OCI-LY7 (cell line): ENCODE results near the gene KAZN. TPM values are rescaled to one million over a fixed set of nuclear protein-coding genes. Genes with fewer than 3 reads are reported as not detected.

ENCODE experiments used
- BruUV-seq: library from RNA; stranded (reverse); fragments of 400-500 nt; replicated peaks from 2 replicates; lab custom pipeline; 2021; lab: Mats Ljungman, UMichigan
- CTCF ChIA-PET: fragments of 300-600 bp; sonication (Branson Sonifier 250); formaldehyde crosslinking; loops from one replicate; lab custom pipeline; 2022; ENCODE audit warnings: antibody characterized with exemption; ENCODE audit not compliant: unreplicated experiment; lab: Charles Lee
- POLR2A ChIA-PET: fragments of 300-600 bp; sonication (Branson Sonifier 250); formaldehyde crosslinking; loops from one replicate; lab custom pipeline; 2022; ENCODE audit warnings: antibody characterized with exemption; lab: Charles Lee
- DNase-seq: peaks from one replicate; pipeline ENCODE4 v3.0.0-alpha.2; 2015; ENCODE audit warnings: low spot score
- H2AFZ ChIP-seq: fragments of 200-600 bp; sonication (generic), shearing (Covaris generic); 2 replicates; pipeline ENCODE4 v1.6.1; 2014; ENCODE audit warnings: mild to moderate bottlenecking, antibody characterized with exemption, low read length, moderate library complexity
- H3K27ac ChIP-seq: fragments of 200-600 bp; sonication (generic); 2 replicates; pipeline ENCODE4 v1.5.1; 2014; ENCODE audit warnings: mixed run types, low read depth, mild to moderate bottlenecking, moderate library complexity, low read length, inconsistent platforms; ENCODE audit not compliant: poor library complexity, severe bottlenecking
- H3K36me3 ChIP-seq: fragments of 200-600 bp; sonication (generic); 2 replicates; pipeline ENCODE4 v1.6.1; 2014; ENCODE audit warnings: mild to moderate bottlenecking, antibody characterized with exemption, low read length, moderate library complexity, mixed read lengths; ENCODE audit not compliant: insufficient read depth
- H3K4me1 ChIP-seq: fragments of 200-600 bp; sonication (generic); 2 replicates; pipeline ENCODE4 v1.5.1; 2014; ENCODE audit warnings: mild to moderate bottlenecking, low read length; ENCODE audit not compliant: insufficient read depth, poor library complexity, severe bottlenecking
- H3K4me2 ChIP-seq: fragments of 200-600 bp; sonication (generic); 2 replicates; pipeline ENCODE4 v1.6.1; 2014; ENCODE audit warnings: mild to moderate bottlenecking, low read length
- H3K4me3 ChIP-seq: fragments of 200-600 bp; sonication (generic); 2 replicates; pipeline ENCODE4 v1.5.1; 2014; ENCODE audit warnings: mild to moderate bottlenecking, low read depth, low read length; ENCODE audit not compliant: poor library complexity, severe bottlenecking
- H3K79me2 ChIP-seq: fragments of 200-600 bp; sonication (generic); 2 replicates; pipeline ENCODE4 v1.6.1; 2016; ENCODE audit warnings: low read depth, mild to moderate bottlenecking, low read length, moderate library complexity, mixed read lengths; ENCODE audit not compliant: insufficient read depth
- H3K9me2 ChIP-seq: fragments of 200-600 bp; sonication (generic); 2 replicates; pipeline ENCODE4 v1.6.1; 2016; ENCODE audit warnings: mild to moderate bottlenecking, low read length, mixed read lengths; ENCODE audit not compliant: insufficient read depth
- H3K9me3 ChIP-seq: fragments of 200-600 bp; sonication (generic); 2 replicates; pipeline ENCODE4 v1.6.1; 2014; ENCODE audit warnings: mild to moderate bottlenecking, mixed run types, low read length, mixed read lengths
- H4K20me1 ChIP-seq: fragments of 200-600 bp; sonication (generic); 2 replicates; pipeline ENCODE4 v1.6.1; 2014; ENCODE audit warnings: mild to moderate bottlenecking, antibody characterized with exemption, low read length, moderate library complexity, mixed read lengths; ENCODE audit not compliant: insufficient read depth
- EZH2phosphoT487 ChIP-seq: fragments of 200-600 bp; sonication (generic); IDR thresholded peaks from 2 replicates; pipeline ENCODE4 v1.6.1; 2018; ENCODE audit warnings: low read depth, borderline replicate concordance, mild to moderate bottlenecking, mixed run types, antibody characterized with exemption, low read length, moderate library complexity, mixed read lengths
- intact Hi-C: fragments of 100-400 bp; cut with micrococcal nuclease; formaldehyde crosslinking; loops from one replicate; pipeline ENCODE4 v1.10.0; 2022; ENCODE audit not compliant: unreplicated experiment
- total RNA-seq, 2 experiments: library from RNA; depleted of rRNA in 1 of 2; stranded (reverse); fragments of >200 nt in 1 of 2; shearing (Covaris generic) in 1 of 2; gene quantifications; 2 replicates each; pipeline ENCODE4 v1.2.3, GENCODE V29; 2014 to 2022
- TF ChIP-seq, protein P1 (sequence below): fragments of 200-600 bp; sonication (generic); conservative IDR thresholded peaks from 2 replicates; pipeline ENCODE4 v1.5.1; 2014; ENCODE audit warnings: mild to moderate bottlenecking, antibody characterized with exemption, low read length, moderate library complexity, mixed read lengths

KAZN gene
- total RNA-seq, 2 experiments from 2014 or later, result 0.40 to 2.4 TPM

DNA sequence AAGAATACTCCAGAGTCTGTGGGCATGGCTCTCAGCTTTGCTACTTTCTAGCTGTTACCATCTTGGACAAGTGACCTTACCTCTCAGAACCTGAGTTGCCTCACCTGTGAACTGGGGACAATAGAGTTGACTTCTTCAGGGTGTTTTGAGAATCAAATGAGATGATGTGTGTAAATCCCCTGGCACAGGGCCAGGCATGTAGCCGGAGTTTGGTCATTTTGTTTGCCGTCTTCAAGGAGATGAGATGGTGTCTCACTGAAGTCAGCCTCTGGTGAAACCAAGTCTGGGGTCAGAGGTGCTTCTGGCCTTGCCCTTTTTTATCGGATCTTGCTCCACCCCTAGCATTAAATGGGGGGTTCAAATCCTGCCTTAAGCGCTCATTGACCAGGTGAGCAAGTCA lies 405.9 kb downstream of the KAZN start:
- POLR2A ChIA-PET, result no interaction called here
- H3K36me3 ChIP-seq, result no peaks in the 10 kb centered on the region
- CTCF ChIA-PET, result no interaction called here

DNA sequence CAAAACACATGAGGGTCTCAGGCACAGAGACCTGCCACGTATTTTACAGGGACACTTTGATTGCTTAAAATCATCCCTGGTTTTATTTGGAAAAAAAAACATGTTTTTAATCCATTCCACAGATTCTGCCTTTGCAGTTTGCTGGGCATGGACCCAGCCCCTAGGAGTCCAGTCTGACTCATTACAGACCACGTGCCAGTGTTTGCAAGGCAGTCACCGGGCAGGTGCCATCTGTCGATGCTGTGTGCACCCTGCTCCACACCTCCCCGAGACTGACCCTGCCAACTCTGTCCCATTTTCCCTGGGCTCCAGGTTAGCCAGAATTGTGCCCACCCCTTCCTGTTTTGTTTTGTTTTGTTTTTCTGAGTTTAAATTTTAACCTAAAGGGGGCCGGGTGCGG lies 406.6 kb downstream of the KAZN start:
- intact Hi-C loops, result no loop called here
- no TSS peak for BruUV-seq

More for the DNA sequence above, 405.9 kb downstream of the KAZN start:
- DNase-seq, result no peak
- no peaks in the 10 kb centered on the region for H3K79me2 ChIP-seq
- intact Hi-C loops, result no loop called here
- H3K9me2 ChIP-seq, result no peaks in the 10 kb centered on the region
- no TSS peak for BruUV-seq
- H3K9me3 ChIP-seq, result no peaks in the 10 kb centered on the region
- TF ChIP-seq EZH2phosphoT487, result no peak
- TF ChIP-seq, protein P1, sequence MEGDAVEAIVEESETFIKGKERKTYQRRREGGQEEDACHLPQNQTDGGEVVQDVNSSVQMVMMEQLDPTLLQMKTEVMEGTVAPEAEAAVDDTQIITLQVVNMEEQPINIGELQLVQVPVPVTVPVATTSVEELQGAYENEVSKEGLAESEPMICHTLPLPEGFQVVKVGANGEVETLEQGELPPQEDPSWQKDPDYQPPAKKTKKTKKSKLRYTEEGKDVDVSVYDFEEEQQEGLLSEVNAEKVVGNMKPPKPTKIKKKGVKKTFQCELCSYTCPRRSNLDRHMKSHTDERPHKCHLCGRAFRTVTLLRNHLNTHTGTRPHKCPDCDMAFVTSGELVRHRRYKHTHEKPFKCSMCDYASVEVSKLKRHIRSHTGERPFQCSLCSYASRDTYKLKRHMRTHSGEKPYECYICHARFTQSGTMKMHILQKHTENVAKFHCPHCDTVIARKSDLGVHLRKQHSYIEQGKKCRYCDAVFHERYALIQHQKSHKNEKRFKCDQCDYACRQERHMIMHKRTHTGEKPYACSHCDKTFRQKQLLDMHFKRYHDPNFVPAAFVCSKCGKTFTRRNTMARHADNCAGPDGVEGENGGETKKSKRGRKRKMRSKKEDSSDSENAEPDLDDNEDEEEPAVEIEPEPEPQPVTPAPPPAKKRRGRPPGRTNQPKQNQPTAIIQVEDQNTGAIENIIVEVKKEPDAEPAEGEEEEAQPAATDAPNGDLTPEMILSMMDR, result no peak
- H3K4me3 ChIP-seq, result no peak overlapping the region
- no peaks in the 10 kb centered on the region for H4K20me1 ChIP-seq
- no peak overlapping the region for H2AFZ ChIP-seq
- H3K27ac ChIP-seq, result no peak overlapping the region
- no peak overlapping the region for H3K4me2 ChIP-seq
- H3K4me1 ChIP-seq, result no peaks in the 10 kb centered on the region

DNA sequence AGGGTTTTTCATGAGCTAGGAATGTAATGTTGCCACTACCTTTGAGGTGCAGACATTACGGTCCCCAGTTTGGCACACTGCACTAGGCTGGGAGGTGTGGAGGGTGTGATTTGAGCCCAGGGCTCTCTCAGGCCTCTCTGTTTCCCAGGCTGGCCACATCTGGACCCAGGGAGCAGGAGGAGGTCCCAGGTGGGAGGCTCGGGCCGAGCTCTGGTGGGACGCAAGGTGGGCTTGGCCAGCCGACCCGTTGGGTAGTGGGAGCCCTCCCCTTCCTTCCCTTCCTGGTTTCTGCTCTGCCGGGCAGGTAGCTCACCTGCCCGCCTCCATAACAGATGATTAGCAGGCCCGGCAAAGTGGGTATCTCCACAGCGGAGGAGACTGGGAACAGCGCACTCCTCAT lies 408.9 kb downstream of the KAZN start:
- H3K4me3 ChIP-seq, result no peak overlapping the region
- H3K4me1 ChIP-seq, result no peaks in the 10 kb centered on the region
- no peak overlapping the region for H3K4me2 ChIP-seq
- no peaks in the 10 kb centered on the region for H3K9me3 ChIP-seq
- no peaks in the 10 kb centered on the region for H4K20me1 ChIP-seq
- intact Hi-C loops, result no loop called here
- POLR2A ChIA-PET, result no interaction called here
- BruUV-seq, result no TSS peak
- no peaks in the 10 kb centered on the region for H3K36me3 ChIP-seq
- H3K27ac ChIP-seq, result no peak overlapping the region
- no peak for DNase-seq
- CTCF ChIA-PET, result no interaction called here
- TF ChIP-seq, protein P1, result no peak
- no peak for TF ChIP-seq EZH2phosphoT487
- no peak overlapping the region for H2AFZ ChIP-seq
- H3K79me2 ChIP-seq, result no peaks in the 10 kb centered on the region
- no peaks in the 10 kb centered on the region for H3K9me2 ChIP-seq

More for the DNA sequence above, 406.6 kb downstream of the KAZN start:
- no peak overlapping the region for H2AFZ ChIP-seq
- H3K36me3 ChIP-seq, result no peaks in the 10 kb centered on the region
- CTCF ChIA-PET, result no interaction called here
- no peaks in the 10 kb centered on the region for H3K79me2 ChIP-seq
- no peak overlapping the region for H3K4me2 ChIP-seq
- H3K9me2 ChIP-seq, result no peaks in the 10 kb centered on the region
- H3K9me3 ChIP-seq, result no peaks in the 10 kb centered on the region
- TF ChIP-seq EZH2phosphoT487, result no peak
- TF ChIP-seq, protein P1, result no peak
- no peaks in the 10 kb centered on the region for H3K4me1 ChIP-seq
- H3K27ac ChIP-seq, result no peak overlapping the region
- DNase-seq, result no peak
- H4K20me1 ChIP-seq, result no peaks in the 10 kb centered on the region
- POLR2A ChIA-PET, result no interaction called here
- H3K4me3 ChIP-seq, result no peak overlapping the region
